PC-9 (cell line): ENCODE measurements around the gene DYNLT3.

ENCODE experiments used
- CTCF ChIP-seq: fragments of 200-600 bp; sonication (generic); conservative IDR thresholded peaks from 2 replicates; pipeline ENCODE4 v1.6.1; 2017; ENCODE audit warnings: mixed run types, antibody characterized with exemption, mild to moderate bottlenecking, moderate library complexity
- EZH2 ChIP-seq: fragments of 200-600 bp; sonication (generic); IDR thresholded peaks from 2 replicates; pipeline ENCODE4 v1.8.0; 2017; ENCODE audit warnings: antibody characterized with exemption, low read depth

- no peak for TF ChIP-seq CTCF
- no peak for TF ChIP-seq EZH2
Measured at GRCh38 chrX:37816766-37817165, 30.6 kb downstream of the DYNLT3 start.
